GM12878 (cell line): ENCODE results near the gene CIDEC. TPM values are rescaled to one million over a fixed set of nuclear protein-coding genes. Genes with fewer than 3 reads are reported as not detected.
A peak's percentile ranks its signal among the peaks of the same experiment; 100 is the strongest.

Experiments used
- BRCA1 ChIP-seq: IDR thresholded peaks from 2 replicates; pipeline ENCODE4 v1.6.1; 2011; ENCODE audit warnings: low read depth, low read length, improper control_type of control experiment
- CBFB ChIP-seq: IDR thresholded peaks from 2 replicates; pipeline ENCODE4 v1.6.1; 2016; ENCODE audit warnings: antibody characterized with exemption, low read depth
- CBX5 ChIP-seq: sonication (generic); IDR thresholded peaks from 2 replicates; pipeline ENCODE4 v1.6.1; 2016; ENCODE audit warnings: low read depth, moderate library complexity, mild to moderate bottlenecking, inconsistent platforms
- CREB1 ChIP-seq: IDR thresholded peaks from 2 replicates; pipeline ENCODE4 v1.6.1; 2012; ENCODE audit warnings: low read depth, mild to moderate bottlenecking, inconsistent platforms
- DPF2 ChIP-seq: fragments of 450-650 bp; IDR thresholded peaks from 2 replicates; pipeline ENCODE4 v1.6.1; 2017; ENCODE audit warnings: mild to moderate bottlenecking
- KAT2A ChIP-seq: conservative IDR thresholded peaks from 2 replicates; pipeline ENCODE4 v1.6.1; 2011; ENCODE audit warnings: low read depth, low read length; ENCODE audit not compliant: control insufficient read depth
- MYB ChIP-seq: fragments of 150-350 bp; IDR thresholded peaks from 2 replicates; pipeline ENCODE4 v1.6.1; 2014; ENCODE audit warnings: mild to moderate bottlenecking, low read depth, low read length, borderline replicate concordance
- NR2C1 ChIP-seq: fragments of 450-650 bp; IDR thresholded peaks from 2 replicates; pipeline ENCODE4 v1.6.1; 2017; ENCODE audit warnings: antibody characterized with exemption, mild to moderate bottlenecking, moderate library complexity
- NR2C2 ChIP-seq: IDR thresholded peaks from 2 replicates; pipeline ENCODE4 v1.6.1; 2011; ENCODE audit warnings: borderline replicate concordance, low read depth; ENCODE audit not compliant: control insufficient read depth, insufficient read length
- RCOR1 ChIP-seq: conservative IDR thresholded peaks from 2 replicates; pipeline ENCODE4 v1.6.1; 2012; ENCODE audit warnings: low read depth, low read length, improper control_type of control experiment
- SIN3A ChIP-seq: IDR thresholded peaks from 2 replicates; pipeline ENCODE4 v1.6.1; 2012; ENCODE audit warnings: low read depth, low read length, improper control_type of control experiment
- SMAD5 ChIP-seq: IDR thresholded peaks from 2 replicates; pipeline ENCODE4 v1.6.1; 2016; ENCODE audit warnings: antibody characterized with exemption, low read depth
- SUPT20H ChIP-seq: IDR thresholded peaks from 2 replicates; pipeline ENCODE4 v1.6.1; 2011; ENCODE audit warnings: low read depth, mild to moderate bottlenecking, low read length, moderate library complexity, borderline replicate concordance; ENCODE audit not compliant: control insufficient read depth
- SUZ12 ChIP-seq: fragments of 200-600 bp; sonication (generic); IDR thresholded peaks from one replicate; pipeline ENCODE4 v1.6.1; 2018; ENCODE audit warnings: antibody characterized with exemption, mild to moderate bottlenecking; ENCODE audit not compliant: unreplicated experiment
- TCF3 ChIP-seq: IDR thresholded peaks from 2 replicates; pipeline ENCODE4 v1.6.1; 2012; ENCODE audit warnings: low read depth, mild to moderate bottlenecking, low read length, borderline replicate concordance; ENCODE audit not compliant: insufficient read depth
- ZNF207 ChIP-seq: fragments of 450-650 bp; IDR thresholded peaks from 2 replicates; pipeline ENCODE4 v1.6.1; 2014; ENCODE audit warnings: antibody characterized with exemption, mild to moderate bottlenecking, borderline replicate concordance
- ZNF217 ChIP-seq: fragments of 450-650 bp; IDR thresholded peaks from 2 replicates; pipeline ENCODE4 v1.6.1; 2017; ENCODE audit warnings: antibody characterized with exemption, mild to moderate bottlenecking
- ZNF274 ChIP-seq: IDR thresholded peaks from one replicate; pipeline ENCODE4 v1.8.0; 2011; ENCODE audit not compliant: insufficient read length, insufficient read depth
- polyA plus RNA-seq, 11 experiments: library from polyadenylated mRNA; depleted of rRNA in 4 of 11; unstranded in 6 of 11; stranded (reverse) in 5 of 11; fragments of >200 nt; fragmentation: Nextera tagmentation in 4 of 11; fragmentation: Illumina TruSeq in 1 of 11; extraction: Ambion mirVana in 4 of 11; extraction: Trizol in 1 of 11; gene quantifications; 1 replicate in 1 of 11; 2 replicates in 10 of 11; pipeline versions ENCODE4 v1.2.1 to v1.2.3, GENCODE V29; 2011 to 2016; ENCODE audit warnings: inconsistent platforms in 2 of 11, missing spikeins in 2 of 11, low read depth in 1 of 11
- total RNA-seq, 4 experiments: library from RNA; depleted of rRNA in 3 of 4; stranded (reverse); fragments of >200 nt in 3 of 4; fragmentation: Illumina TruSeq in 1 of 4; extraction: Trizol in 1 of 4; gene quantifications; 2 replicates each; pipeline versions ENCODE4 v1.2.1 to v1.2.3, GENCODE V29; 2013 to 2021
- TF ChIP-seq, protein P1 (sequence below): IDR thresholded peaks from 2 replicates; pipeline ENCODE4 v1.6.1; 2012; ENCODE audit warnings: low read length, inconsistent platforms
- TF ChIP-seq, protein P2 (sequence below): IDR thresholded peaks from 2 replicates; pipeline ENCODE4 v1.6.1; 2011; ENCODE audit warnings: borderline replicate concordance, low read depth, mild to moderate bottlenecking, moderate library complexity, mixed read lengths, low read length; ENCODE audit not compliant: insufficient read depth; ENCODE audit errors: extremely low read length
- TF ChIP-seq, protein P3 (sequence below), 3 experiments: IDR thresholded peaks in 2 of 3; conservative IDR thresholded peaks in 1 of 3; 2 replicates each; pipeline ENCODE4 v1.5.1; 2011; ENCODE audit warnings: low read depth in 3 of 3, low read length in 3 of 3, mild to moderate bottlenecking in 3 of 3, control low read depth in 2 of 3, moderate library complexity in 2 of 3, inconsistent platforms in 1 of 3, mixed read lengths in 1 of 3; ENCODE audit not compliant: control insufficient read depth in 2 of 3, insufficient read depth in 1 of 3; ENCODE audit errors: extremely low read depth in 1 of 3
- TF ChIP-seq, protein P4 (sequence below): fragments of 450-650 bp; IDR thresholded peaks from 2 replicates; pipeline ENCODE4 v1.6.1; 2017; ENCODE audit warnings: mild to moderate bottlenecking, moderate library complexity

CIDEC gene
- total and polyA plus RNA-seq, 10 of the 15 experiments (the other 5 are each of a cell fraction or from before 2014, with no cell fraction given): 0.10 to 0.49 TPM; not detected in 8

DNA sequence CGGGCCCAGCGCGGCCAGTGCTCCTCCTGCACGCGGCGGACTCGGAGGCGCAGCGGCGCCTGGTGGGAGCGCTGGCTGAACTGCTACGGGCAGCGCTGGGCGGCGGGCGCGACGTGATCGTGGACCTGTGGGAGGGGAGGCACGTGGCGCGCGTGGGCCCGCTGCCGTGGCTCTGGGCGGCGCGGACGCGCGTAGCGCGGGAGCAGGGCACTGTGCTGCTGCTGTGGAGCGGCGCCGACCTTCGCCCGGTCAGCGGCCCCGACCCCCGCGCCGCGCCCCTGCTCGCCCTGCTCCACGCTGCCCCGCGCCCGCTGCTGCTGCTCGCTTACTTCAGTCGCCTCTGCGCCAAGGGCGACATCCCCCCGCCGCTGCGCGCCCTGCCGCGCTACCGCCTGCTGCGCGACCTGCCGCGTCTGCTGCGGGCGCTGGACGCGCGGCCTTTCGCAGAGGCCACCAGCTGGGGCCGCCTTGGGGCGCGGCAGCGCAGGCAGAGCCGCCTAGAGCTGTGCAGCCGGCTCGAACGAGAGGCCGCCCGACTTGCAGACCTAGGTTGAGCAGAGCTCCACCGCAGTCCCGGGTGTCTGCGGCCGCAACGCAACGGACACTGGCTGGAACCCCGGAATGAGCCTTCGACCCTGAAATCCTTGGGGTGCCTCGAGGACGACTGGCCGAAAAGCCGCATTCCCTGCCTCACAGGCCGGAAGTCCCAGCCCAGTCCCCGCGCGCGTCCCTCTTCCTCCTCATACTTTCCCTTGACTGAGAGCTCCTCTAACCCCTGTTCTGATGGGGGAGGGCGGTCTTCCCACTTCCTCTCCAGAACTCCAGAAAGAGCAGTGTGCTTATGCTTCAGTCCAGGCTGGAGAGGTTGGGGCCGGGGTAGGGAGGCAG, 35.4 kb upstream of the CIDEC start (continued):
- TF ChIP-seq SIN3A (no peak), CREB1 (no peak), KAT2A (no peak), CBFB (no peak), CBX5 (no peak), MYB (no peak), TCF3 (no peak), NR2C1 (no peak), SUPT20H (no peak), NR2C2 (no peak), BRCA1 (no peak), SMAD5 (no peak), ZNF207 (0 out of 2 replicates have a peak, but pooled peaks have one; percentile 21), ZNF217 (0 out of 2 replicates have a peak, but pooled peaks have one; percentile 39), DPF2 (peak; percentile 77), RCOR1 (no peak), ZNF274 (no peak), SUZ12 (no peak)
- TF ChIP-seq, protein P1, sequence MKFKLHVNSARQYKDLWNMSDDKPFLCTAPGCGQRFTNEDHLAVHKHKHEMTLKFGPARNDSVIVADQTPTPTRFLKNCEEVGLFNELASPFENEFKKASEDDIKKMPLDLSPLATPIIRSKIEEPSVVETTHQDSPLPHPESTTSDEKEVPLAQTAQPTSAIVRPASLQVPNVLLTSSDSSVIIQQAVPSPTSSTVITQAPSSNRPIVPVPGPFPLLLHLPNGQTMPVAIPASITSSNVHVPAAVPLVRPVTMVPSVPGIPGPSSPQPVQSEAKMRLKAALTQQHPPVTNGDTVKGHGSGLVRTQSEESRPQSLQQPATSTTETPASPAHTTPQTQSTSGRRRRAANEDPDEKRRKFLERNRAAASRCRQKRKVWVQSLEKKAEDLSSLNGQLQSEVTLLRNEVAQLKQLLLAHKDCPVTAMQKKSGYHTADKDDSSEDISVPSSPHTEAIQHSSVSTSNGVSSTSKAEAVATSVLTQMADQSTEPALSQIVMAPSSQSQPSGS: no peak
- TF ChIP-seq, protein P2, sequence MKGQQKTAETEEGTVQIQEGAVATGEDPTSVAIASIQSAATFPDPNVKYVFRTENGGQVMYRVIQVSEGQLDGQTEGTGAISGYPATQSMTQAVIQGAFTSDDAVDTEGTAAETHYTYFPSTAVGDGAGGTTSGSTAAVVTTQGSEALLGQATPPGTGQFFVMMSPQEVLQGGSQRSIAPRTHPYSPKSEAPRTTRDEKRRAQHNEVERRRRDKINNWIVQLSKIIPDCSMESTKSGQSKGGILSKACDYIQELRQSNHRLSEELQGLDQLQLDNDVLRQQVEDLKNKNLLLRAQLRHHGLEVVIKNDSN: no peak
- TF ChIP-seq, protein P3, sequence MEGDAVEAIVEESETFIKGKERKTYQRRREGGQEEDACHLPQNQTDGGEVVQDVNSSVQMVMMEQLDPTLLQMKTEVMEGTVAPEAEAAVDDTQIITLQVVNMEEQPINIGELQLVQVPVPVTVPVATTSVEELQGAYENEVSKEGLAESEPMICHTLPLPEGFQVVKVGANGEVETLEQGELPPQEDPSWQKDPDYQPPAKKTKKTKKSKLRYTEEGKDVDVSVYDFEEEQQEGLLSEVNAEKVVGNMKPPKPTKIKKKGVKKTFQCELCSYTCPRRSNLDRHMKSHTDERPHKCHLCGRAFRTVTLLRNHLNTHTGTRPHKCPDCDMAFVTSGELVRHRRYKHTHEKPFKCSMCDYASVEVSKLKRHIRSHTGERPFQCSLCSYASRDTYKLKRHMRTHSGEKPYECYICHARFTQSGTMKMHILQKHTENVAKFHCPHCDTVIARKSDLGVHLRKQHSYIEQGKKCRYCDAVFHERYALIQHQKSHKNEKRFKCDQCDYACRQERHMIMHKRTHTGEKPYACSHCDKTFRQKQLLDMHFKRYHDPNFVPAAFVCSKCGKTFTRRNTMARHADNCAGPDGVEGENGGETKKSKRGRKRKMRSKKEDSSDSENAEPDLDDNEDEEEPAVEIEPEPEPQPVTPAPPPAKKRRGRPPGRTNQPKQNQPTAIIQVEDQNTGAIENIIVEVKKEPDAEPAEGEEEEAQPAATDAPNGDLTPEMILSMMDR (IDR thresholded peaks at IDR 0.05 in 2 of 3, conservative IDR thresholded peaks at IDR 0.05 in 1 of 3; ENCODE audit: control insufficient read depth in 2 of 3, extremely low read depth in 1 of 3, insufficient read depth in 1 of 3, low read depth in 3 of 3, low read length in 3 of 3): peak in 1 of 3 experiments; percentile 45; a peak in 3 of 6 replicates
- TF ChIP-seq, protein P4, sequence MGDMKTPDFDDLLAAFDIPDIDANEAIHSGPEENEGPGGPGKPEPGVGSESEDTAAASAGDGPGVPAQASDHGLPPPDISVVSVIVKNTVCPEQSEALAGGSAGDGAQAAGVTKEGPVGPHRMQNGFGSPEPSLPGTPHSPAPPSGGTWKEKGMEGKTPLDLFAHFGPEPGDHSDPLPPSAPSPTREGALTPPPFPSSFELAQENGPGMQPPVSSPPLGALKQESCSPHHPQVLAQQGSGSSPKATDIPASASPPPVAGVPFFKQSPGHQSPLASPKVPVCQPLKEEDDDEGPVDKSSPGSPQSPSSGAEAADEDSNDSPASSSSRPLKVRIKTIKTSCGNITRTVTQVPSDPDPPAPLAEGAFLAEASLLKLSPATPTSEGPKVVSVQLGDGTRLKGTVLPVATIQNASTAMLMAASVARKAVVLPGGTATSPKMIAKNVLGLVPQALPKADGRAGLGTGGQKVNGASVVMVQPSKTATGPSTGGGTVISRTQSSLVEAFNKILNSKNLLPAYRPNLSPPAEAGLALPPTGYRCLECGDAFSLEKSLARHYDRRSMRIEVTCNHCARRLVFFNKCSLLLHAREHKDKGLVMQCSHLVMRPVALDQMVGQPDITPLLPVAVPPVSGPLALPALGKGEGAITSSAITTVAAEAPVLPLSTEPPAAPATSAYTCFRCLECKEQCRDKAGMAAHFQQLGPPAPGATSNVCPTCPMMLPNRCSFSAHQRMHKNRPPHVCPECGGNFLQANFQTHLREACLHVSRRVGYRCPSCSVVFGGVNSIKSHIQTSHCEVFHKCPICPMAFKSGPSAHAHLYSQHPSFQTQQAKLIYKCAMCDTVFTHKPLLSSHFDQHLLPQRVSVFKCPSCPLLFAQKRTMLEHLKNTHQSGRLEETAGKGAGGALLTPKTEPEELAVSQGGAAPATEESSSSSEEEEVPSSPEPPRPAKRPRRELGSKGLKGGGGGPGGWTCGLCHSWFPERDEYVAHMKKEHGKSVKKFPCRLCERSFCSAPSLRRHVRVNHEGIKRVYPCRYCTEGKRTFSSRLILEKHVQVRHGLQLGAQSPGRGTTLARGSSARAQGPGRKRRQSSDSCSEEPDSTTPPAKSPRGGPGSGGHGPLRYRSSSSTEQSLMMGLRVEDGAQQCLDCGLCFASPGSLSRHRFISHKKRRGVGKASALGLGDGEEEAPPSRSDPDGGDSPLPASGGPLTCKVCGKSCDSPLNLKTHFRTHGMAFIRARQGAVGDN: peak; percentile 89
